IMR-90 (cell line): ENCODE data around the gene ANKDD1B. TPM values are rescaled to one million over a fixed set of nuclear protein-coding genes. Genes with fewer than 3 reads are reported as not detected.

Source experiments
- ATAC-seq: fragments of 200-7000 bp; cut with Tn5 transposase; 2 replicates; pipeline ENCODE4 v1.9.1; 2020; ENCODE audit warnings: low read depth, mild to moderate bottlenecking, moderate library complexity
- BruUV-seq: library from RNA; stranded (reverse); fragments of 400-500 nt; replicated peaks from 2 replicates; lab custom pipeline; 2021; lab: Mats Ljungman, UMichigan
- CTCF ChIA-PET: fragments of 300-600 bp; formaldehyde crosslinking; extraction: SDS; loops from one replicate; lab custom pipeline; 2021; ENCODE audit warnings: antibody characterized with exemption; lab: Yijun Ruan, JAX
- POLR2A ChIA-PET: fragments of 300-600 bp; sonication (Branson Sonifier 250); formaldehyde crosslinking; loops from one replicate; lab custom pipeline; 2022; ENCODE audit warnings: antibody characterized with exemption; ENCODE audit not compliant: unreplicated experiment; lab: Charles Lee
- DNase-seq: peaks from one replicate; pipeline ENCODE4 v3.0.0; 2013
- H2AFZ ChIP-seq: replicated peaks from 2 replicates; pipeline ENCODE3; 2013; ENCODE audit warnings: low read length, mild to moderate bottlenecking; ENCODE audit not compliant: poor library complexity
- H2AK5ac ChIP-seq: 2 replicates; pipeline ENCODE4 v1.6.1; 2013; ENCODE audit warnings: low read depth, low read length, inconsistent platforms
- H2AK9ac ChIP-seq: replicated peaks from 2 replicates; pipeline ENCODE3; 2013; ENCODE audit warnings: mild to moderate bottlenecking, low read depth, low read length, moderate library complexity; ENCODE audit not compliant: poor library complexity
- H2BK120ac ChIP-seq: 2 replicates; pipeline ENCODE4 v1.6.1; 2013; ENCODE audit warnings: low read depth, low read length, inconsistent platforms
- H2BK15ac ChIP-seq: 3 replicates; pipeline ENCODE4 v1.6.1; 2013; ENCODE audit warnings: low read depth, low read length, inconsistent platforms
- H2BK20ac ChIP-seq: 2 replicates; pipeline ENCODE4 v1.6.1; 2013; ENCODE audit warnings: low read depth, mild to moderate bottlenecking, inconsistent platforms, low read length, moderate library complexity
- H2BK5ac ChIP-seq: 2 replicates; pipeline ENCODE4 v1.6.1; 2013; ENCODE audit warnings: mild to moderate bottlenecking, low read depth, low read length, inconsistent platforms; ENCODE audit not compliant: poor library complexity, severe bottlenecking
- H3K14ac ChIP-seq: replicated peaks from 2 replicates; pipeline ENCODE4 v1.6.1; 2013; ENCODE audit warnings: low read depth, low read length, inconsistent platforms
- H3K18ac ChIP-seq: 2 replicates; pipeline ENCODE4 v1.6.1; 2013; ENCODE audit warnings: low read depth, low read length, control low read depth
- H3K23ac ChIP-seq: 2 replicates; pipeline ENCODE4 v1.6.1; 2013; ENCODE audit warnings: low read depth, low read length, inconsistent platforms
- H3K27ac ChIP-seq: 2 replicates; pipeline ENCODE4 v1.5.1; 2013; ENCODE audit warnings: mild to moderate bottlenecking, control low read depth, low read length; ENCODE audit not compliant: insufficient read depth
- H3K27me3 ChIP-seq: 2 replicates; pipeline ENCODE4 v1.6.1; 2013; ENCODE audit warnings: low read length; ENCODE audit not compliant: control insufficient read depth, insufficient read depth
- H3K36me3 ChIP-seq: 2 replicates; pipeline ENCODE4 v1.6.1; 2013; ENCODE audit warnings: low read length, mixed read lengths; ENCODE audit not compliant: control insufficient read depth, insufficient read depth
- H3K4ac ChIP-seq: 2 replicates; pipeline ENCODE4 v1.6.1; 2013; ENCODE audit warnings: low read depth, low read length, inconsistent platforms
- H3K4me1 ChIP-seq: 2 replicates; pipeline ENCODE4 v1.6.1; 2013; ENCODE audit warnings: low read length, mixed read lengths; ENCODE audit not compliant: control insufficient read depth, insufficient read depth
- H3K4me2 ChIP-seq: 2 replicates; pipeline ENCODE4 v1.6.1; 2013; ENCODE audit warnings: low read depth, mild to moderate bottlenecking, control low read depth, low read length, moderate library complexity
- H3K4me3 ChIP-seq: 2 replicates; pipeline ENCODE4 v1.5.1; 2013; ENCODE audit warnings: low read depth, mild to moderate bottlenecking, control low read depth, low read length, moderate library complexity; ENCODE audit not compliant: insufficient read depth
- H3K56ac ChIP-seq: 2 replicates; pipeline ENCODE4 v1.6.1; 2013; ENCODE audit warnings: low read length, inconsistent platforms; ENCODE audit not compliant: insufficient read depth; ENCODE audit errors: extremely low read depth
- H3K79me1 ChIP-seq, 2 experiments: 2 replicates each; pipeline ENCODE4 v1.6.1; 2013; ENCODE audit warnings: low read length in 2 of 2, inconsistent platforms in 1 of 2, low read depth in 1 of 2
- H3K9ac ChIP-seq: 2 replicates; pipeline ENCODE4 v1.6.1; 2013; ENCODE audit warnings: low read depth, low read length, control low read depth
- H3K9me1 ChIP-seq: 2 replicates; pipeline ENCODE4 v1.6.1; 2013; ENCODE audit warnings: low read length, inconsistent platforms; ENCODE audit not compliant: insufficient read depth
- H3K9me3 ChIP-seq: 2 replicates; pipeline ENCODE4 v1.6.1; 2013; ENCODE audit warnings: low read length; ENCODE audit not compliant: control insufficient read depth, insufficient read depth
- H4K20me1 ChIP-seq: 2 replicates; pipeline ENCODE4 v1.6.1; 2013; ENCODE audit warnings: low read length, inconsistent platforms; ENCODE audit not compliant: insufficient read depth
- H4K5ac ChIP-seq: 2 replicates; pipeline ENCODE4 v1.6.1; 2013; ENCODE audit warnings: mild to moderate bottlenecking, low read depth, low read length, control low read depth
- H4K8ac ChIP-seq, 2 experiments: 2 replicates each; pipeline ENCODE4 v1.6.1; 2013; ENCODE audit warnings: low read depth in 2 of 2, low read length in 2 of 2, control low read depth in 1 of 2, inconsistent platforms in 1 of 2
- H4K91ac ChIP-seq: 2 replicates; pipeline ENCODE4 v1.6.1; 2013; ENCODE audit warnings: low read depth, low read length, inconsistent platforms; ENCODE audit not compliant: insufficient read depth
- MAFK ChIP-seq: IDR thresholded peaks from 2 replicates; pipeline ENCODE4 v1.6.1; 2012; ENCODE audit warnings: low read depth, low read length, improper control_type of control experiment
- POLR2A ChIP-seq: IDR thresholded peaks from 2 replicates; pipeline ENCODE4 v1.6.1; 2012; ENCODE audit warnings: mild to moderate bottlenecking, low read depth, low read length
- RAD21 ChIP-seq: IDR thresholded peaks from 2 replicates; pipeline ENCODE4 v1.6.1; 2012; ENCODE audit warnings: low read length, improper control_type of control experiment
- WGBS, 2 experiments: methylation state at CpG; one replicate each; pipeline versions ENCODE4 v1.1.5 to v1.1.7; 2013; ENCODE audit warnings: missing lambda C conversion rate in 2 of 2; ENCODE audit not compliant: insufficient read length in 1 of 2; ENCODE audit errors: extremely low coverage in 2 of 2; 5-methylcytosine and 5-hydroxymethylcytosine counted together
- dilution Hi-C: fragments of 300-500 bp; cut with HindIII; formaldehyde crosslinking; loops from one replicate; pipeline ENCODE4 v1.14.3; 2018; ENCODE audit warnings: low sequenced_read_pairs; ENCODE audit not compliant: unreplicated experiment
- in situ Hi-C: fragments of 300-500 bp; cut with MboI; formaldehyde crosslinking; loops from 3 replicates; pipeline ENCODE4 v1.14.3; 2019; ENCODE audit warnings: low sequenced_read_pairs, inconsistent platforms, mixed read lengths
- intact Hi-C: fragments of 100-400 bp; cut with micrococcal nuclease; formaldehyde crosslinking; loops from 2 replicates; pipeline ENCODE4 v1.10.0; 2022
- polyA plus RNA-seq, 3 experiments: library from polyadenylated mRNA; depleted of rRNA; stranded (reverse); fragments of >200 nt; gene quantifications; 2 replicates each; pipeline ENCODE4 v1.2.3, GENCODE V29; 2012; ENCODE audit warnings: low replicate concordance in 1 of 3
- total RNA-seq: library from RNA; depleted of rRNA; stranded (reverse); fragments of >200 nt; gene quantifications from 2 replicates; pipeline ENCODE4 v1.2.3, GENCODE V29; 2012
- TF ChIP-seq, protein P1 (sequence below): fragments of 150-350 bp; IDR thresholded peaks from 2 replicates; pipeline ENCODE4 v1.6.1; 2016; ENCODE audit warnings: low read depth, mild to moderate bottlenecking, low read length, moderate library complexity, borderline replicate concordance

Gene ANKDD1B
- total and polyA plus RNA-seq, 2 of the 4 experiments (the other 2 are of a cell fraction), result 0.24 TPM; not detected in 1

DNA sequence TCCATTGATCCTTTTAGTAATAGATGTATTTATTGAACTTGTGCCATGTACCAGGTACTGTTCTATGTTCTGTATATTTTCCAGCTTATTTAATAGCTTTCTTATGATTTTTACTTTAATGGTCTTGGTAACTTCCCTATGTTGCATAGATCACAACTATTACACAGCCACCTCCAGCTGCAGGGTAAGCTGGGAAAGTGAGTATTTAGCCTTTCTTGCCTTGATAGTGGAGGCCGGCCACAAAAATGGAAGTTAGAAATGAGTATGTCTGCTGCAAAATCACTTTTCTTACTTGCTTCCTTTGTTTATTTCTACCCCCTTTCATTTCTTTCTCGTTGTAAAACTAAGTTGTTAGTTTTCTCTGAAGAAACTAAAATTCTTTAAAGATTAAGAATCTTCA is 43.1 kb upstream of the ANKDD1B start:
- H3K9me1 ChIP-seq, result peaks cover 4% of the 10 kb centered on the region
- dilution Hi-C loops, result no loop called here
- no peaks in the 10 kb centered on the region for H3K9me3 ChIP-seq
- no peak overlapping the region for H2BK5ac ChIP-seq
- H3K4me2 ChIP-seq, result no peak overlapping the region
- H4K20me1 ChIP-seq, result peaks cover 6% of the 10 kb centered on the region
- in situ Hi-C loops, result no loop called here
- no peak overlapping the region for H2BK15ac ChIP-seq
- no peak overlapping the region for H3K27ac ChIP-seq
- H3K4me3 ChIP-seq, result no peak overlapping the region
- no peaks in the 10 kb centered on the region for H3K27me3 ChIP-seq
- H4K8ac ChIP-seq, result no peak overlapping the region
- peaks cover 9% of the 10 kb centered on the region for H3K4me1 ChIP-seq
- peaks cover 6 to 39% of the 10 kb centered on the region in 2 experiments; a peak in 3 of 4 replicates for H3K79me1 ChIP-seq
- no peak overlapping the region for H2AFZ ChIP-seq
- no peak overlapping the region for H3K4ac ChIP-seq
- H3K23ac ChIP-seq, result no peak overlapping the region
- no peak overlapping the region for H2AK5ac ChIP-seq
- H2BK20ac ChIP-seq, result no peak overlapping the region
- ATAC-seq (no peak), DNase-seq (no peak)
- no TSS peak for BruUV-seq
- TF ChIP-seq, protein P1, sequence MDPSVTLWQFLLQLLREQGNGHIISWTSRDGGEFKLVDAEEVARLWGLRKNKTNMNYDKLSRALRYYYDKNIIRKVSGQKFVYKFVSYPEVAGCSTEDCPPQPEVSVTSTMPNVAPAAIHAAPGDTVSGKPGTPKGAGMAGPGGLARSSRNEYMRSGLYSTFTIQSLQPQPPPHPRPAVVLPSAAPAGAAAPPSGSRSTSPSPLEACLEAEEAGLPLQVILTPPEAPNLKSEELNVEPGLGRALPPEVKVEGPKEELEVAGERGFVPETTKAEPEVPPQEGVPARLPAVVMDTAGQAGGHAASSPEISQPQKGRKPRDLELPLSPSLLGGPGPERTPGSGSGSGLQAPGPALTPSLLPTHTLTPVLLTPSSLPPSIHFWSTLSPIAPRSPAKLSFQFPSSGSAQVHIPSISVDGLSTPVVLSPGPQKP, result no peak
- TF ChIP-seq MAFK, result no peak
- no peak for TF ChIP-seq RAD21
- no peak for TF ChIP-seq POLR2A
- peaks cover 2% of the 10 kb centered on the region; the same call in 1 of the 2 replicates for H3K36me3 ChIP-seq
- no peak overlapping the region for H2BK120ac ChIP-seq
- no peak overlapping the region for H3K56ac ChIP-seq
- no peak overlapping the region for H2AK9ac ChIP-seq
- ChIA-PET CTCF (interaction anchor here (1.0 to 1.4 kb wide), 2 partner anchors 15 to 106 kb away, joined by 3 read pairs; no protein-coding TSS in a partner anchor), POLR2A (no interaction called here)
- no peak overlapping the region for H3K9ac ChIP-seq
- no peak overlapping the region for H3K14ac ChIP-seq
- WGBS, 2 experiments, result no CpG with 5 or more reads among the region's 2 CpGs
- H4K5ac ChIP-seq, result no peak overlapping the region
- H4K91ac ChIP-seq, result no peak overlapping the region
- intact Hi-C loops, result no loop called here
- no peak overlapping the region for H3K18ac ChIP-seq
